ENCODE measurements around the gene ZFYVE27. TPM values are rescaled to one million over a fixed set of nuclear protein-coding genes. Genes with fewer than 3 reads are reported as not detected.

The ZFYVE27 gene
- polyA plus RNA-seq, 3 donors = 6.2 to 31.1 (median 9.7) TPM

GRCh38 chr10:97723001-97723400, 13.9 kb upstream of the ZFYVE27 start:
- peak in 1 of 3 donors; percentile 33 for DNase-seq
- H3K27ac Mint-ChIP-seq = peak overlapping the region; percentile 33 to 93 (median 68)
- H3K4me1 Mint-ChIP-seq = peaks cover 24% of the 10 kb centered on the region
- Histone ChIP-seq H3K27ac (ENCODE audit: low read depth in 1 of 2, low read length in 2 of 2) (no peak overlapping the region), H3K4me2 (replicated peaks; ENCODE audit: extremely low read depth, low read length, poor library complexity, severe bottlenecking) (no peak overlapping the region), H3K9me3 (replicated peaks in 1 of 2; ENCODE audit: control insufficient read depth in 1 of 2, insufficient read depth in 1 of 2, low read length in 2 of 2) (no peaks in the 10 kb centered on the region), H2AFZ (ENCODE audit: insufficient read depth, low read depth, low read length, poor library complexity, severe bottlenecking) (no peak overlapping the region), H3K9ac (ENCODE audit: insufficient read depth, low read length, poor library complexity, severe bottlenecking) (no peak overlapping the region), H3K4me1 (ENCODE audit: control insufficient read depth in 1 of 2, insufficient read depth in 2 of 2, low read length in 2 of 2) (peaks cover 21 to 22% of the 10 kb centered on the region in 2 donors), H3K36me3 (replicated peaks in 1 of 2; ENCODE audit: control insufficient read depth in 1 of 2, insufficient read depth in 2 of 2, low read length in 2 of 2) (peaks cover 0 to 14% of the 10 kb centered on the region in 2 donors), H3K4me3 (replicated peaks in 1 of 3; ENCODE audit: low read depth in 2 of 3, low read length in 3 of 3) (no peak overlapping the region), H3K27me3 (ENCODE audit: control insufficient read depth in 2 of 2, insufficient read depth in 2 of 2, low read length in 2 of 2) (no peaks in the 10 kb centered on the region), H3K79me2 (ENCODE audit: insufficient read depth, low read length) (no peaks in the 10 kb centered on the region), H4K20me1 (ENCODE audit: insufficient read depth, low read length) (peaks cover 14% of the 10 kb centered on the region)
- intact Hi-C loops (cut with micrococcal nuclease) = no loop called here
- no peak overlapping the region for H3K4me3 Mint-ChIP-seq
- H3K36me3 Mint-ChIP-seq = peaks cover 14 to 16% of the 10 kb centered on the region in 2 donors
- no peaks in the 10 kb centered on the region for H3K27me3 Mint-ChIP-seq (ENCODE audit: low read depth in 3 of 3)
- peaks cover 0 to 3% (median 0%) of the 10 kb centered on the region in 7 donors for H3K9me3 Mint-ChIP-seq
- 86% methylated on average over 3 of the region's 3 CpGs for WGBS (ENCODE audit: insufficient coverage)
- no peak for TF ChIP-seq CTCF (IDR thresholded peaks at IDR 0.05)

- Histone ChIP-seq H3K4me3 (replicated peaks in 1 of 3; ENCODE audit: low read depth in 2 of 3, low read length in 3 of 3) (no peak overlapping the region), H4K20me1 (ENCODE audit: insufficient read depth, low read length) (no peaks in the 10 kb centered on the region), H3K79me2 (ENCODE audit: insufficient read depth, low read length) (no peaks in the 10 kb centered on the region), H3K27me3 (ENCODE audit: control insufficient read depth in 2 of 2, insufficient read depth in 2 of 2, low read length in 2 of 2) (no peaks in the 10 kb centered on the region), H3K4me1 (ENCODE audit: control insufficient read depth in 1 of 2, insufficient read depth in 2 of 2, low read length in 2 of 2) (peaks cover 15 to 18% of the 10 kb centered on the region in 2 donors), H3K9me3 (replicated peaks in 1 of 2; ENCODE audit: control insufficient read depth in 1 of 2, insufficient read depth in 1 of 2, low read length in 2 of 2) (no peaks in the 10 kb centered on the region), H3K4me2 (replicated peaks; ENCODE audit: extremely low read depth, low read length, poor library complexity, severe bottlenecking) (no peak overlapping the region), H3K36me3 (replicated peaks in 1 of 2; ENCODE audit: control insufficient read depth in 1 of 2, insufficient read depth in 2 of 2, low read length in 2 of 2) (peaks cover 0 to 4% of the 10 kb centered on the region in 2 donors), H2AFZ (ENCODE audit: insufficient read depth, low read depth, low read length, poor library complexity, severe bottlenecking) (no peak overlapping the region), H3K27ac (ENCODE audit: low read depth in 1 of 2, low read length in 2 of 2) (peak overlapping the region in 1 of 2 donors; percentile 50), H3K9ac (ENCODE audit: insufficient read depth, low read length, poor library complexity, severe bottlenecking) (no peak overlapping the region)
- Mint-ChIP-seq H3K27me3 (ENCODE audit: low read depth in 3 of 3) (no peaks in the 10 kb centered on the region), H3K4me3 (no peak overlapping the region), H3K36me3 (peaks cover 5 to 8% of the 10 kb centered on the region in 2 donors), H3K9me3 (peaks cover 0 to 5% (median 0%) of the 10 kb centered on the region in 7 donors), H3K27ac (peak overlapping the region; percentile 74 to 94 (median 91)), H3K4me1 (peaks cover 16% of the 10 kb centered on the region)
- intact Hi-C loops (cut with micrococcal nuclease) = no loop called here
- 60% methylated on average over 1 of the region's 5 CpGs for WGBS (ENCODE audit: insufficient coverage)
- TF ChIP-seq CTCF (IDR thresholded peaks at IDR 0.05) = no peak
- DNase-seq = peak; percentile 71 to 89 (median 82)
Observed at GRCh38 chr10:97724341-97724941, 12.5 kb upstream of the ZFYVE27 start.
